ENCODE results near the gene FBXO4.

DNA sequence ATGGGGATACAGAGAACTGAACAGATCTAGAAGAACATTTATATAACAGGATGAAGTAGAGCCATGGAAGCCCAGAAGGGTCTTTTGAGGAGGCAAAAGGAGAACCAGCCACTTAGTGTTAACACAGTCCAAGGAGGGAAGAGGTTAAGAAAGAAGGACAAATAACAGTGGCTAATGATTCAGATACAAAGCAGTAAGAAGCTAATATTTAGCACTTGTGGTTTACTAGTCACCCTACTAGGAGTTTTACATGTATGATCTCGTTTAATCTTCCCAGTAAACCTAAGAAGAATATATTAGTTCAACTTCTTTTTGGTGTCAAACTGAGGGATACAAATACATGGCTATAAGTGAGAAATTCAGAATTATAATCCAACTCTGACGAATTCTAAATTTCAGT lies 7.7 kb downstream of the FBXO4 start:
- TF ChIP-seq SUZ12 (IDR thresholded peaks at IDR 0.05; ENCODE audit: low read length), result no peak
- no peak for TF ChIP-seq SP2 (IDR thresholded peaks at IDR 0.05; ENCODE audit: low read length)
- no peak for TF ChIP-seq CTCF (IDR thresholded peaks at IDR 0.05; ENCODE audit: control extremely low read depth in 1 of 3, insufficient read depth in 1 of 3, low read depth in 1 of 3, low read length in 3 of 3)
- TF ChIP-seq SP1 (IDR thresholded peaks at IDR 0.05; ENCODE audit: low read depth, low read length), result no peak
- no peak for TF ChIP-seq KDM1A (IDR thresholded peaks at IDR 0.05; ENCODE audit: borderline replicate concordance, low read length)
- TF ChIP-seq CREB1 (IDR thresholded peaks at IDR 0.05), result no peak
- TF ChIP-seq POLR2A (IDR thresholded peaks at IDR 0.05; ENCODE audit: control extremely low read depth in 1 of 2, low read depth in 2 of 2, low read length in 2 of 2), result no peak
- no peak for TF ChIP-seq EZH2 (IDR thresholded peaks at IDR 0.05; ENCODE audit: low read depth, low read length, severe bottlenecking)

Data from H1 (cell line).